ENCODE data around the gene FAS.

Gene FAS

DNA sequence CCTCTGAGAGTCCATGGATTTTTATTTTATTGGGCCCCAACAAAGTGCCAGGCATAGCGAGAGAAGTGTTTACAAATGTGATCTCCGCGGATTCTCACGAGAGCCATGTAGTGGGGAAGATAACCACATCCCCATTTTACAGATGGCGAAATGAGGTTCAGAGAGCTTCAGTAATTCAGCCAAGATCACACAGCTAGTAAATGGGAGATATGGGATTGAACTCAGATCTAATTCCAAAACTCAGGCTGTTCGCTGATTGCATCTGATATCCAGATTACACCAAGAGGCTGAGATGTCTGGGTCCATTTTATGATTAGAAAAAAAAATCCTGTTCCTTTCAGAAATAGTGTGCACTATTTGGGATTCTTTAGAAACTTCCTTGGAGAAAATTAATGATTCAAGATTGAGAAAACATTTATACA is 1.3 kb downstream of the FAS start:
- no peaks in the 10 kb centered on the region for H3K36me3 ChIP-seq (ENCODE audit: control insufficient read depth, insufficient read depth, low read length)
- no peaks in the 10 kb centered on the region for H3K9me3 ChIP-seq (ENCODE audit: control insufficient read depth, insufficient read depth, low read length)
- no peak overlapping the region for H3K27ac ChIP-seq (ENCODE audit: low read length)
- H3K27me3 ChIP-seq (ENCODE audit: control insufficient read depth, insufficient read depth, low read length), result peaks cover 4% of the 10 kb centered on the region; the same call in 1 of the 2 replicates
- no CpG with 5 or more reads among the region's 6 CpGs for WGBS (ENCODE audit: insufficient coverage, insufficient read length)
- peak overlapping the region; percentile 45; the same call in 1 of the 2 replicates for H3K4me3 ChIP-seq (ENCODE audit: low read length)
- H3K4me1 ChIP-seq (ENCODE audit: control insufficient read depth, insufficient read depth, low read length), result no peaks in the 10 kb centered on the region
- no peak for DNase-seq (ENCODE audit: low read depth, low spot score)

- peaks cover 4% of the 10 kb centered on the region; the same call in 1 of the 2 replicates for H3K27me3 ChIP-seq (ENCODE audit: control insufficient read depth, insufficient read depth, low read length)
- no peak overlapping the region for H3K4me3 ChIP-seq (ENCODE audit: low read length)
- WGBS (ENCODE audit: insufficient coverage, insufficient read length), result no CpG with 5 or more reads among the region's 3 CpGs
- H3K4me1 ChIP-seq (ENCODE audit: control insufficient read depth, insufficient read depth, low read length), result no peaks in the 10 kb centered on the region
- no peaks in the 10 kb centered on the region for H3K36me3 ChIP-seq (ENCODE audit: control insufficient read depth, insufficient read depth, low read length)
- no peak for DNase-seq (ENCODE audit: low read depth, low spot score)
- H3K27ac ChIP-seq (ENCODE audit: low read length), result no peak overlapping the region
- no peaks in the 10 kb centered on the region for H3K9me3 ChIP-seq (ENCODE audit: control insufficient read depth, insufficient read depth, low read length)
These were observed 2.4 kb downstream of the FAS start for GRCh38 chr10:88992921-88993524.

DNA sequence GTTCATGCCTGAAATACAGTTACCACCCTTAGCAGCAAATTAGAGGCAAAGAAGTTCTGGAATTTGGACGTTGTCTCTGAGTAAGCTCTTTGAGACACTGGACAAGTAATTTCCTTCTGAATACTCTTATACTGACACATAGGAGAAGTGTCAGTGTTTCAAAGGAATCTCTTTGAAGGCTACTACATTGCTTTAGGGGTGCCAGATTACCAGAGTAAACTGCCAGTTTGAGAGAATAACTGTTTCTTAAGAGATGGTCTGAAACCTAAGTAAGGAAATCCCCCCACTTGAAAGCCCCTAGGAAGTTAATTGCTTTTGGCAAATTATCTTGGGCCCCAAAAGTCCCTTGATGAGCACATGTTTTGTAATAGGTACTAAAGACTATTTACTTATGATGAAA is 3.4 kb downstream of the FAS start:
- DNase-seq (ENCODE audit: low read depth, low spot score), result no peak
- Histone ChIP-seq H3K4me1 (ENCODE audit: control insufficient read depth, insufficient read depth, low read length) (no peaks in the 10 kb centered on the region), H3K9me3 (ENCODE audit: control insufficient read depth, insufficient read depth, low read length) (no peaks in the 10 kb centered on the region), H3K27me3 (ENCODE audit: control insufficient read depth, insufficient read depth, low read length) (peaks cover 4% of the 10 kb centered on the region; the same call in 1 of the 2 replicates), H3K36me3 (ENCODE audit: control insufficient read depth, insufficient read depth, low read length) (no peaks in the 10 kb centered on the region), H3K27ac (ENCODE audit: low read length) (no peak overlapping the region), H3K4me3 (ENCODE audit: low read length) (no peak overlapping the region)
- no CpG with 5 or more reads among the region's 1 CpG for WGBS (ENCODE audit: insufficient coverage, insufficient read length)

DNA sequence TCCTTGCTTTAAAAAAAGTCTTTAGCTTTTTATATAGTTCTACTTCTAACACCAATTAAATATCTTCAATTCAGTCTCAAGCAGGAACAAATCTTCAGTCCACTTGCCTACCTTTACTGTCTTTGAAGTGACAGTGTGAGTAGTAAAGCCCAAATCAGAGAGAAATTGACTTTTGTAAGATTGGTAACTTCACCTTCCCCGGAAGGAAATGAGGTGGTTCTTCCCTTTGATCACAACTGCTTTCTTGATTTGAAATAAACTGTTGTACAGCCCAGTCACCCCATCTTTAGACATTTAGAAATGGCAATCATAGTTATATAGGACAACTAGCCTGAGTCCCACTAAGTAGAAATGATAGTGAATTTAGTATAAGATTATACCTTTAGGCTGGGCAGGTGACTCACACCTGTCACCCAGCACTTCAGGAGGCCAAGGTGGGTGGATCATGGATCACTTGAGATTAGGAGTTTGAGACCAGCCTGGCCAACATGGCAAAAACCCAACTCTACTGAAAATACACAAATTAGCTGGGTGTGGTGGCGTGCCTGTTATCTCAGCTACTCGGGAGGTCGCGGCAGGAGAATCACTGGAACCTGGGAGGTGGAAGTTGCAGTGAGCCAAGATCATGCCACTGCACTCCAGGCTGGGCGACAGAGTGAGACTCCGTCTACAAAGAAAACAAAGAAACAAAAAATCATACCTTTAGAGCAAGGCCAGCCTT is 4.7 kb downstream of the FAS start:
- no peaks in the 10 kb centered on the region for H3K4me1 ChIP-seq (ENCODE audit: control insufficient read depth, insufficient read depth, low read length)

DNA sequence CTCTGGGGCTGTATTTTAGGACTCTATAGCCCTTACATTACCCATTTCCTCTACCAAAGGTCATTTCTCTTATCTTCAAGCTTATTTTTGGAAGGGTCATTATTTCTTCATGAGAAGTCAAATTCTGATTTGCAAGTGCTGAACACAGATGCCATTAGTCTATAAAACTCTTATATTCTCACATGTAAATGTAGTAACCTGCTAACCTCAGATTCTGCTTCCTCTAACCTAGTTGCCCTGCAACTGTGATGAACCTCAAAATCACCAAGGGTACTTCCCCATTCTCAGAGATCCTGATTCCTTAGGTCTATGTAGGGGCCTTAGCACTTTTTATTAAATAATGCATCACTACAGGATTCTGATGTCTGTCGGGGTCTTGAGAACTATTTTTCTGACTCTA is 6.3 kb downstream of the FAS start:
- H3K27me3 ChIP-seq (ENCODE audit: control insufficient read depth, insufficient read depth, low read length), result no peaks in the 10 kb centered on the region
- no peak for DNase-seq (ENCODE audit: low read depth, low spot score)
- no CpG with 5 or more reads among the region's 1 CpG for WGBS (ENCODE audit: insufficient coverage, insufficient read length)
- no peak overlapping the region for H3K27ac ChIP-seq (ENCODE audit: low read length)
- no peaks in the 10 kb centered on the region for H3K9me3 ChIP-seq (ENCODE audit: control insufficient read depth, insufficient read depth, low read length)
- no peaks in the 10 kb centered on the region for H3K4me1 ChIP-seq (ENCODE audit: control insufficient read depth, insufficient read depth, low read length)
- H3K36me3 ChIP-seq (ENCODE audit: control insufficient read depth, insufficient read depth, low read length), result no peaks in the 10 kb centered on the region
- no peak overlapping the region for H3K4me3 ChIP-seq (ENCODE audit: low read length)

More for the DNA sequence above, 4.7 kb downstream of the FAS start:
- Histone ChIP-seq H3K9me3 (ENCODE audit: control insufficient read depth, insufficient read depth, low read length) (no peaks in the 10 kb centered on the region), H3K4me3 (ENCODE audit: low read length) (no peak overlapping the region), H3K27me3 (ENCODE audit: control insufficient read depth, insufficient read depth, low read length) (peaks cover 3% of the 10 kb centered on the region; the same call in 1 of the 2 replicates), H3K27ac (ENCODE audit: low read length) (no peak overlapping the region), H3K36me3 (ENCODE audit: control insufficient read depth, insufficient read depth, low read length) (no peaks in the 10 kb centered on the region)
- WGBS (ENCODE audit: insufficient coverage, insufficient read length), result no CpG with 5 or more reads among the region's 7 CpGs
- no peak for DNase-seq (ENCODE audit: low read depth, low spot score)

- H3K27ac ChIP-seq (ENCODE audit: low read length), result no peak overlapping the region
- H3K4me1 ChIP-seq (ENCODE audit: control insufficient read depth, insufficient read depth, low read length), result no peaks in the 10 kb centered on the region
- WGBS (ENCODE audit: insufficient coverage, insufficient read length), result no CpG with 5 or more reads among the region's 1 CpG
- DNase-seq (ENCODE audit: low read depth, low spot score), result no peak
- H3K36me3 ChIP-seq (ENCODE audit: control insufficient read depth, insufficient read depth, low read length), result no peaks in the 10 kb centered on the region
- H3K9me3 ChIP-seq (ENCODE audit: control insufficient read depth, insufficient read depth, low read length), result no peaks in the 10 kb centered on the region
- H3K27me3 ChIP-seq (ENCODE audit: control insufficient read depth, insufficient read depth, low read length), result no peaks in the 10 kb centered on the region
- no peak overlapping the region for H3K4me3 ChIP-seq (ENCODE audit: low read length)
These were observed 9.0 kb downstream of the FAS start for GRCh38 chr10:88999625-89000024.

DNA sequence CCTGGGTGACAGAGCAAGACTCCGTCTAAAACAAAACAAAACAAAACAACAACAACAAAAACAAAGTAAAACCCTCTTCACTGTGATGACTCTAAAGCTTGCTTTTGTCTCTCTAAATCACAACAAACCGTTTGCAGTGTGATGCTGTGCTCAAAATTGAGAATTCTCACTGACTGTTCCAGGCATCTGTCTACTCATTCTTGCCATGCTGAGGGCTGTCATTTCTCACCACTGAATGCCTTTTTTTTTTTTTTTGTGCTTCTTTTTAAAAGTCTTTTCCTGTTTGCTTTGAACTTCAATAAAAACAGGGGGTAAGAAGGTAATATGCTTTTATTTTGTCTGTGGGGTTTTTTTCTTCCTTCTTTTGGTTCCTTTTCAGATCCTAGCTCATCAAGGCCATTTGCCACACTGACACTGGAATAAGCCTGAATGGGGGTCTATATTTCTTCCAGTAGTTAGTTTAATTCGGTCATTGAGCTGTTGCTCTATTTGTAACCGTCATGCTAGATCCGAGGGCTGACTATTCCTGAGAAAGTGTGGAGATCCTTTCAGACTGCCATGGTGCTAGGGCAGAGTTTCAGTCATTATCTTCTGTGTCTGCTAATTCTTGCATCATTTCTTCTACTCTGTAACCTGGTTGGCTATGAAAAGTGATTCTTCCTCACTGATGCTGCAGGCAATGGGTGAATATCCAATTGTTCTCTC is 10.6 kb downstream of the FAS start:
- no peaks in the 10 kb centered on the region for H3K9me3 ChIP-seq (ENCODE audit: control insufficient read depth, insufficient read depth, low read length)
- no peak overlapping the region for H3K27ac ChIP-seq (ENCODE audit: low read length)
- no peaks in the 10 kb centered on the region for H3K36me3 ChIP-seq (ENCODE audit: control insufficient read depth, insufficient read depth, low read length)
- H3K4me3 ChIP-seq (ENCODE audit: low read length), result no peak overlapping the region
- whole genome bisulfite sequencing (ENCODE audit: insufficient coverage, insufficient read length), result no CpG with 5 or more reads among the region's 5 CpGs
- H3K27me3 ChIP-seq (ENCODE audit: control insufficient read depth, insufficient read depth, low read length), result no peaks in the 10 kb centered on the region
- DNase-seq (ENCODE audit: low read depth, low spot score), result no peak
- H3K4me1 ChIP-seq (ENCODE audit: control insufficient read depth, insufficient read depth, low read length), result no peaks in the 10 kb centered on the region

DNA sequence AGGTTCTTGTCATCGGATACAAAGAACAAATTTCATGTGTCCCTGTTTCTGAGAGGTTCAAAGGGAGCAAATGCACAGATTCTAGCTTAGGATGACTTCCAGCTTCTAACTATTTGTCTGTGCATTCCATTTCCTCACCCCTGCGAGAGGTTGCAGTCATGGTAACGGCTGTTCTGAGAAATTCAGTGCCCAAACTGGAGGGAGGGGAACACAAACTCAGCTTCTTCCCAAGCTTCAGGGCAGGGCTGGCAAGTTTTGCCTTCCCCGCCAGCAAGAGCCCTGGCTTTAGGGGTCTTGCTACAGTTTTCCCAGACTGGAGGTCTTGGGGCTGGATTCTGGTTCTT is 11.1 kb downstream of the FAS start:
- H3K4me3 ChIP-seq (ENCODE audit: low read length), result no peak overlapping the region
- no peaks in the 10 kb centered on the region for H3K4me1 ChIP-seq (ENCODE audit: control insufficient read depth, insufficient read depth, low read length)
- no CpG with 5 or more reads among the region's 4 CpGs for WGBS (ENCODE audit: insufficient coverage, insufficient read length)
- no peaks in the 10 kb centered on the region for H3K27me3 ChIP-seq (ENCODE audit: control insufficient read depth, insufficient read depth, low read length)
- no peak overlapping the region for H3K27ac ChIP-seq (ENCODE audit: low read length)
- DNase-seq (ENCODE audit: low read depth, low spot score), result no peak
- no peaks in the 10 kb centered on the region for H3K9me3 ChIP-seq (ENCODE audit: control insufficient read depth, insufficient read depth, low read length)
- no peaks in the 10 kb centered on the region for H3K36me3 ChIP-seq (ENCODE audit: control insufficient read depth, insufficient read depth, low read length)

DNA sequence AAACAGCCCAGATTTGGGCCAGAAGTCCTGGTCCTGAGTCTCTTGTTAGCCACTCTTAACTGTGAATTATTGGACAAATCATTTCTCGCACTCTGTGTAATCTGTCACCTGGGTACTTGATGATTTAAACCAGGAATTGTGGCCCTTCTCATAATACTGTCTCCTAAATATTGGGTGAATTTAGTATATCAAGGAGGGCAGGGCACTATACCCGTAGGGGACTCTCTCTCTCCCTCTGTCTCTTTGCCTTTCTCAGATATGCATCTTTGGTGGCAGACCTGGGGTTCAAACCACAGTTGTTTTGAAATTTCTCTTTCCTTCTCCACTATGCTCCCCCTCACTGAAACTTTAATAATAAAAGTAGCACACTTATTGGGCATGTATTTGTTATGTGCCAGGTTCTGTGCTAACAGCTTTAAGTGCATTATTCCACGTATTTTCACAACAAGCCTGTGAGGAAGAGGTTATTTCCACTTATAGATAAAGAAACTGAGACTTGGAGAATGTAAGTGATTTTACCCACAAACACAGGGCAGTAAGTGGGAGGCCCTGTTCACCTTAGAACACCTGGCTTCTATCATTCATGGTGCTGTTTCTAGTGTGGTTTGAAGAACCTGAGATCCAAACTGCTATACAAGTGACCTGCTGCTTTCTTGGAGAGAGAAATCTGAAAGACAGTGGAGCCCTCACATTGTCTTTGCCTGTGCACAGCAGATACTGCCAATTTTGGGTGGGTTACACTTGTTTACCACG is 11.8 kb downstream of the FAS start:
- DNase-seq (ENCODE audit: low read depth, low spot score), result no peak
- WGBS (ENCODE audit: insufficient coverage, insufficient read length), result no CpG with 5 or more reads among the region's 4 CpGs
- no peaks in the 10 kb centered on the region for H3K27me3 ChIP-seq (ENCODE audit: control insufficient read depth, insufficient read depth, low read length)
- no peaks in the 10 kb centered on the region for H3K4me1 ChIP-seq (ENCODE audit: control insufficient read depth, insufficient read depth, low read length)
- H3K4me3 ChIP-seq (ENCODE audit: low read length), result no peak overlapping the region
- no peaks in the 10 kb centered on the region for H3K9me3 ChIP-seq (ENCODE audit: control insufficient read depth, insufficient read depth, low read length)
- no peaks in the 10 kb centered on the region for H3K36me3 ChIP-seq (ENCODE audit: control insufficient read depth, insufficient read depth, low read length)
- no peak overlapping the region for H3K27ac ChIP-seq (ENCODE audit: low read length)

- Histone ChIP-seq H3K27ac (ENCODE audit: low read length) (no peak overlapping the region), H3K4me3 (ENCODE audit: low read length) (no peak overlapping the region), H3K27me3 (ENCODE audit: control insufficient read depth, insufficient read depth, low read length) (no peaks in the 10 kb centered on the region), H3K9me3 (ENCODE audit: control insufficient read depth, insufficient read depth, low read length) (no peaks in the 10 kb centered on the region), H3K36me3 (ENCODE audit: control insufficient read depth, insufficient read depth, low read length) (no peaks in the 10 kb centered on the region), H3K4me1 (ENCODE audit: control insufficient read depth, insufficient read depth, low read length) (0 out of 2 replicates have a peak, but pooled peaks cover 1% of the 10 kb centered on the region)
- DNase-seq (ENCODE audit: low read depth, low spot score), result no peak
- WGBS (ENCODE audit: insufficient coverage, insufficient read length), result no CpG with 5 or more reads among the region's 2 CpGs
These were observed 12.7 kb downstream of the FAS start for GRCh38 chr10:89003344-89003743.

All from iPS DF 6.9 (cell line).